Gastroesophageal sphincter (tissue), 3 donors: ENCODE results near the gene ELAC2.

Source experiments
- CTCF ChIP-seq, 4 experiments: fragments of 200-600 bp in 2 of 4; fragments of 450-650 bp in 2 of 4; sonication (generic) in 1 of 4; IDR thresholded peaks; one replicate each; pipeline ENCODE4 v1.5.1; 2017 to 2019; ENCODE audit warnings: antibody characterized with exemption in 4 of 4, mild to moderate bottlenecking in 2 of 4, moderate library complexity in 2 of 4
- POLR2A ChIP-seq, 2 donors: fragments of 450-650 bp; IDR thresholded peaks; one replicate each; pipeline ENCODE4 v1.6.1; 2017; ENCODE audit warnings: antibody characterized with exemption in 2 of 2, mild to moderate bottlenecking in 2 of 2, moderate library complexity in 1 of 2

GRCh38 chr17:12961655-12962054, 56.2 kb downstream of the ELAC2 start:
- TF ChIP-seq POLR2A (IDR thresholded peaks at IDR 0.05) (no peak), CTCF (IDR thresholded peaks at IDR 0.05) (no peak)
